Endodermal cell (in vitro differentiated cells): ENCODE results near the gene PRCD. TPM values are rescaled to one million over a fixed set of nuclear protein-coding genes. Genes with fewer than 3 reads are reported as not detected.

Experiments used
- DNase-seq: peaks from one replicate; pipeline ENCODE4 v3.0.0-alpha.2; 2017
- H3K27ac ChIP-seq: 2 replicates; pipeline ENCODE4 v1.5.1; 2013; ENCODE audit warnings: mild to moderate bottlenecking, low read depth, low read length, moderate library complexity
- H3K27me3 ChIP-seq: 2 replicates; pipeline ENCODE4 v1.6.1; 2013; ENCODE audit warnings: mild to moderate bottlenecking, low read length, moderate library complexity; ENCODE audit not compliant: insufficient read depth, control insufficient read depth, poor library complexity, severe bottlenecking
- H3K36me3 ChIP-seq: 2 replicates; pipeline ENCODE4 v1.7.0; 2013; ENCODE audit warnings: mild to moderate bottlenecking, low read length, moderate library complexity; ENCODE audit not compliant: control insufficient read depth, insufficient read depth
- H3K4me1 ChIP-seq: one replicate; pipeline ENCODE4 v1.7.0; 2013; ENCODE audit warnings: low read length; ENCODE audit not compliant: control insufficient read depth, insufficient read depth
- H3K4me3 ChIP-seq: 2 replicates; pipeline ENCODE4 v1.5.1; 2013; ENCODE audit warnings: mild to moderate bottlenecking, low read length, moderate library complexity
- H3K9ac ChIP-seq: 2 replicates; pipeline ENCODE4 v1.6.1; 2013; ENCODE audit warnings: mild to moderate bottlenecking, low read length, moderate library complexity; ENCODE audit not compliant: poor library complexity, severe bottlenecking; ENCODE audit errors: extremely low read depth
- H3K9me3 ChIP-seq: 2 replicates; pipeline ENCODE4 v1.6.1; 2013; ENCODE audit warnings: mild to moderate bottlenecking, low read length, moderate library complexity; ENCODE audit not compliant: control insufficient read depth
- H3K27ac Mint-ChIP-seq: 2 replicates; pipeline ENCODE4 v1.8.0; 2020; ENCODE audit warnings: mixed read lengths
- H3K27me3 Mint-ChIP-seq: 2 replicates; pipeline ENCODE4 v1.8.0; 2021; ENCODE audit warnings: mild to moderate bottlenecking, mixed read lengths; ENCODE audit not compliant: insufficient read depth
- H3K36me3 Mint-ChIP-seq: 2 replicates; pipeline ENCODE4 v1.8.0; 2020; ENCODE audit warnings: low read depth, mixed read lengths
- H3K4me1 Mint-ChIP-seq: 2 replicates; pipeline ENCODE4 v1.8.0; 2020; ENCODE audit warnings: mixed read lengths
- H3K4me3 Mint-ChIP-seq: 2 replicates; pipeline ENCODE4 v1.8.0; 2020; ENCODE audit warnings: mild to moderate bottlenecking, moderate library complexity, mixed read lengths
- H3K9me3 Mint-ChIP-seq: 2 replicates; pipeline ENCODE4 v1.8.0; 2020; ENCODE audit warnings: mild to moderate bottlenecking, mixed read lengths
- CTCF ChIP-seq: fragments of 200-600 bp; sonication (generic); conservative IDR thresholded peaks from 2 replicates; pipeline ENCODE4 v1.5.0; 2021; ENCODE audit warnings: antibody characterized with exemption, mild to moderate bottlenecking
- WGBS, 2 experiments: methylation state at CpG; one replicate each; pipeline versions ENCODE4 v1.1.5 to v1.1.7; 2013; ENCODE audit warnings: missing lambda C conversion rate in 2 of 2, mixed read lengths in 1 of 2; ENCODE audit not compliant: insufficient coverage in 1 of 2, insufficient read length in 1 of 2; 5-methylcytosine and 5-hydroxymethylcytosine counted together
- total RNA-seq, 2 donors: library from RNA; stranded (reverse); fragmentation: NEBNext Ultra II Directional in 1 of 2; extraction: Animal tissue kit (Norgen Biotek cat#: 25700) in 1 of 2; gene quantifications; 2 replicates in 1 of 2; 3 replicates in 1 of 2; pipeline ENCODE4 v1.2.1, GENCODE V29; 2021

The PRCD gene
- total RNA-seq, 2 donors from 2014 or later: 3.2 to 4.8 TPM

- no peaks in the 10 kb centered on the region for H3K27me3 ChIP-seq
- Mint-ChIP-seq H3K27me3 (peaks cover 5% of the 10 kb centered on the region), H3K27ac (peak overlapping the region; percentile 74), H3K4me1 (peaks cover 6% of the 10 kb centered on the region), H3K4me3 (no peak overlapping the region), H3K36me3 (no peaks in the 10 kb centered on the region), H3K9me3 (no peaks in the 10 kb centered on the region)
- no peak for TF ChIP-seq CTCF
- DNase-seq: peak; percentile 73
- H3K4me3 ChIP-seq: no peak overlapping the region
- no peaks in the 10 kb centered on the region for H3K36me3 ChIP-seq
- no peak overlapping the region for H3K9ac ChIP-seq
- no peaks in the 10 kb centered on the region for H3K4me1 ChIP-seq
- H3K9me3 ChIP-seq: no peaks in the 10 kb centered on the region
- no peak overlapping the region for H3K27ac ChIP-seq
- 79 to 87% methylated on average over 12 to 23 of the region's 23 CpGs for WGBS, 2 experiments
These were observed 9.6 kb upstream of the PRCD start for GRCh38 chr17:76530095-76530723.

GRCh38 chr17:76530811-76531485 lies 8.9 kb upstream of the PRCD start:
- Histone ChIP-seq H3K9me3 (no peaks in the 10 kb centered on the region), H3K4me3 (no peak overlapping the region), H3K27me3 (peaks cover 5% of the 10 kb centered on the region), H3K9ac (no peak overlapping the region), H3K4me1 (no peaks in the 10 kb centered on the region), H3K36me3 (no peaks in the 10 kb centered on the region), H3K27ac (no peak overlapping the region)
- no peaks in the 10 kb centered on the region for H3K36me3 Mint-ChIP-seq
- no peak for DNase-seq
- H3K4me1 Mint-ChIP-seq: peaks cover 6% of the 10 kb centered on the region
- no peaks in the 10 kb centered on the region for H3K9me3 Mint-ChIP-seq
- peaks cover 10% of the 10 kb centered on the region for H3K27me3 Mint-ChIP-seq
- WGBS, 2 experiments: 93 to 94% methylated on average over 19 to 32 of the region's 32 CpGs
- H3K27ac Mint-ChIP-seq: no peak overlapping the region
- no peak for TF ChIP-seq CTCF
- H3K4me3 Mint-ChIP-seq: no peak overlapping the region

- H3K4me1 ChIP-seq: no peaks in the 10 kb centered on the region
- Mint-ChIP-seq H3K27me3 (peaks cover 16% of the 10 kb centered on the region), H3K4me1 (peaks cover 6% of the 10 kb centered on the region), H3K27ac (no peak overlapping the region), H3K4me3 (no peak overlapping the region), H3K9me3 (no peaks in the 10 kb centered on the region), H3K36me3 (no peaks in the 10 kb centered on the region)
- DNase-seq: no peak
- no peak for TF ChIP-seq CTCF
- 92 to 97% methylated on average over 16 to 18 of the region's 18 CpGs for WGBS, 2 experiments
- H3K9me3 ChIP-seq: no peaks in the 10 kb centered on the region
- no peak overlapping the region for H3K9ac ChIP-seq
- peaks cover 11% of the 10 kb centered on the region for H3K27me3 ChIP-seq
- H3K36me3 ChIP-seq: no peaks in the 10 kb centered on the region
- H3K27ac ChIP-seq: no peak overlapping the region
- H3K4me3 ChIP-seq: no peak overlapping the region
These were observed 8.3 kb upstream of the PRCD start for GRCh38 chr17:76531486-76532038.
